ENCODE measurements around the gene NME4. TPM values are rescaled to one million over a fixed set of nuclear protein-coding genes. Genes with fewer than 3 reads are reported as not detected.

The NME4 gene
- total RNA-seq, 1 experiment from 2014 or later, result 159 TPM

- H4K20me1 ChIP-seq (ENCODE audit: insufficient read depth), result no peaks in the 10 kb centered on the region; the same call in 1 of the 2 replicates
- H3K27ac ChIP-seq, result no peak overlapping the region
- peak overlapping the region; percentile 97; the same call in 1 of the 2 replicates for H3K4me2 ChIP-seq
- no TSS peak for BruUV-seq (replicated peaks)
- peaks cover 22% of the 10 kb centered on the region for H3K4me1 ChIP-seq (replicated peaks; ENCODE audit: insufficient read depth)
- no peak overlapping the region for H2AFZ ChIP-seq
- no peak for TF ChIP-seq CTCF (conservative IDR thresholded peaks at IDR 0.05)
- no peak for TF ChIP-seq EZH2 (IDR thresholded peaks at IDR 0.05; ENCODE audit: low read depth)
- no peak for DNase-seq
- H3K79me2 ChIP-seq (ENCODE audit: low read depth), result peaks cover 10% of the 10 kb centered on the region
- H3F3A ChIP-seq (ENCODE audit: insufficient read depth, low read depth), result peaks cover 19% of the 10 kb centered on the region
- peak overlapping the region; percentile 68; the same call in 1 of the 2 replicates for H3K4me3 ChIP-seq
- ChIA-PET POLR2A (ENCODE audit: unreplicated experiment) (no interaction called here), CTCF (interaction anchor here (0.6 to 0.7 kb wide), 2 partner anchors 31 to 73 kb away, joined by 3 to 7 read pairs; no protein-coding TSS in a partner anchor)
- no peaks in the 10 kb centered on the region for H3K9me2 ChIP-seq (ENCODE audit: insufficient read depth)
- intact Hi-C loops (cut with micrococcal nuclease; ENCODE audit: unreplicated experiment), result loop anchor here (5.0 kb wide), 1 partner anchor 102 kb away; the partner anchor contains the start of gene CAPN15
- no peaks in the 10 kb centered on the region for H3K36me3 ChIP-seq (ENCODE audit: low read depth)
- no peaks in the 10 kb centered on the region for H3K9me3 ChIP-seq (ENCODE audit: insufficient read depth, low read depth)
- H3K27me3 ChIP-seq (ENCODE audit: insufficient read depth, low read depth), result no peaks in the 10 kb centered on the region
These were observed 28.7 kb downstream of the NME4 start for GRCh38 chr16:425740-426114.

- intact Hi-C loops (cut with micrococcal nuclease; ENCODE audit: unreplicated experiment), result loop anchor here (5.0 kb wide), 1 partner anchor 101 kb away; the partner anchor contains the start of gene CAPN15
- TF ChIP-seq CTCF (conservative IDR thresholded peaks at IDR 0.05) (no peak), EZH2 (IDR thresholded peaks at IDR 0.05; ENCODE audit: low read depth) (no peak)
- Histone ChIP-seq H3K27me3 (ENCODE audit: insufficient read depth, low read depth) (no peaks in the 10 kb centered on the region), H3K27ac (no peak overlapping the region), H3K9me2 (ENCODE audit: insufficient read depth) (no peaks in the 10 kb centered on the region), H3K4me2 (peak overlapping the region; percentile 86), H3K36me3 (ENCODE audit: low read depth) (no peaks in the 10 kb centered on the region), H3K4me1 (replicated peaks; ENCODE audit: insufficient read depth) (peaks cover 22% of the 10 kb centered on the region), H3K4me3 (peak overlapping the region; percentile 66), H2AFZ (peak overlapping the region; percentile 79), H3F3A (ENCODE audit: insufficient read depth, low read depth) (peaks cover 19% of the 10 kb centered on the region), H4K20me1 (ENCODE audit: insufficient read depth) (no peaks in the 10 kb centered on the region; the same call in 1 of the 2 replicates), H3K79me2 (ENCODE audit: low read depth) (peaks cover 10% of the 10 kb centered on the region), H3K9me3 (ENCODE audit: insufficient read depth, low read depth) (no peaks in the 10 kb centered on the region)
- ChIA-PET POLR2A (ENCODE audit: unreplicated experiment) (no interaction called here), CTCF (interaction anchor here (0.7 to 1.3 kb wide), 2 partner anchors 31 to 73 kb away, joined by 3 to 7 read pairs; no protein-coding TSS in a partner anchor)
- BruUV-seq (replicated peaks), result no TSS peak
- peak in 1 of 2 experiments; percentile 23 for DNase-seq
These were observed 29.3 kb downstream of the NME4 start for GRCh38 chr16:426115-426905.

GRCh38 chr16:426906-427249 is 29.9 kb downstream of the NME4 start:
- Histone ChIP-seq H4K20me1 (ENCODE audit: insufficient read depth) (no peaks in the 10 kb centered on the region; the same call in 1 of the 2 replicates), H3K9me3 (ENCODE audit: insufficient read depth, low read depth) (no peaks in the 10 kb centered on the region), H3K4me2 (peak overlapping the region; percentile 86), H3K27ac (no peak overlapping the region), H2AFZ (no peak overlapping the region), H3K9me2 (ENCODE audit: insufficient read depth) (no peaks in the 10 kb centered on the region), H3K4me3 (peak overlapping the region; percentile 66), H3K4me1 (replicated peaks; ENCODE audit: insufficient read depth) (peaks cover 22% of the 10 kb centered on the region), H3K79me2 (ENCODE audit: low read depth) (peaks cover 10% of the 10 kb centered on the region), H3K36me3 (ENCODE audit: low read depth) (no peaks in the 10 kb centered on the region), H3K27me3 (ENCODE audit: insufficient read depth, low read depth) (no peaks in the 10 kb centered on the region), H3F3A (ENCODE audit: insufficient read depth, low read depth) (peaks cover 19% of the 10 kb centered on the region)
- intact Hi-C loops (cut with micrococcal nuclease; ENCODE audit: unreplicated experiment), result loop anchor here (5.0 kb wide), 1 partner anchor 100 kb away; the partner anchor contains the start of gene CAPN15
- TF ChIP-seq EZH2 (IDR thresholded peaks at IDR 0.05; ENCODE audit: low read depth), result no peak
- TF ChIP-seq CTCF (conservative IDR thresholded peaks at IDR 0.05), result no peak
- ChIA-PET CTCF (interaction anchor here (1.3 kb wide), 1 partner anchor 31 kb away, joined by 3 read pairs; no protein-coding TSS in a partner anchor), POLR2A (ENCODE audit: unreplicated experiment) (no interaction called here)
- no TSS peak for BruUV-seq (replicated peaks)
- DNase-seq, result no peak

All from PC-9 (cell line).